Measurements from ENCODE around the gene FARP2. TPM values are rescaled to one million over a fixed set of nuclear protein-coding genes. Genes with fewer than 3 reads are reported as not detected.

Gene FARP2
- total and polyA plus RNA-seq, 2 of the 13 experiments (the other 11 are each of a cell fraction or from before 2014, with no cell fraction given), result 28.0 to 45.4 TPM

GRCh38 chr2:241534701-241535375, 178.8 kb downstream of the FARP2 start (continued):
- TF ChIP-seq ZBTB44 (CRISPR knock-in tag; IDR thresholded peaks at IDR 0.05) (no peak), ZNF740 (CRISPR knock-in tag; IDR thresholded peaks at IDR 0.05) (no peak), ZSCAN31 (CRISPR knock-in tag; IDR thresholded peaks at IDR 0.05; ENCODE audit: low read depth) (no peak), MBNL3 (CRISPR knock-in tag; conservative IDR thresholded peaks at IDR 0.05) (no peak), NR2F2 (IDR thresholded peaks at IDR 0.05; ENCODE audit: borderline replicate concordance, low read depth) (peak; percentile 80), PHF21A (CRISPR knock-in tag; IDR thresholded peaks at IDR 0.05) (peak; percentile 57), ETV5 (CRISPR knock-in tag; IDR thresholded peaks at IDR 0.05; ENCODE audit: borderline replicate concordance) (peak; percentile 56; the same call in 1 of the 2 replicates), REST (IDR thresholded peaks at IDR 0.05; ENCODE audit: borderline replicate concordance in 1 of 2, low read depth in 1 of 2, low read length in 2 of 2) (no peak), SOX13 (IDR thresholded peaks at IDR 0.05) (no peak), SOX13 (CRISPR knock-in tag; conservative IDR thresholded peaks at IDR 0.05 in 1 of 2, IDR thresholded peaks at IDR 0.05 in 1 of 2) (peak in 1 of 2 experiments; percentile 21; a peak in 1 of 4 replicates), RARA (CRISPR knock-in tag; IDR thresholded peaks at IDR 0.05) (peak; percentile 81), ZNF10 (CRISPR knock-in tag; IDR thresholded peaks at IDR 0.05; ENCODE audit: borderline replicate concordance, low read depth) (no peak), SALL1 (CRISPR knock-in tag; IDR thresholded peaks at IDR 0.05) (peak; percentile 41; the same call in 1 of the 2 replicates), ZNF318 (CRISPR knock-in tag; IDR thresholded peaks at IDR 0.05) (no peak), ZNF230 (CRISPR knock-in tag; IDR thresholded peaks at IDR 0.05) (no peak)

Data from HepG2 (cell line).